ENCODE data around the gene TSPAN12. TPM values are rescaled to one million over a fixed set of nuclear protein-coding genes. Genes with fewer than 3 reads are reported as not detected.

TSPAN12 gene
- polyA plus RNA-seq, 1 donor (not counting 4 experiments of a cell fraction or from before 2014, with no cell fraction given): 0.47 TPM

DNA sequence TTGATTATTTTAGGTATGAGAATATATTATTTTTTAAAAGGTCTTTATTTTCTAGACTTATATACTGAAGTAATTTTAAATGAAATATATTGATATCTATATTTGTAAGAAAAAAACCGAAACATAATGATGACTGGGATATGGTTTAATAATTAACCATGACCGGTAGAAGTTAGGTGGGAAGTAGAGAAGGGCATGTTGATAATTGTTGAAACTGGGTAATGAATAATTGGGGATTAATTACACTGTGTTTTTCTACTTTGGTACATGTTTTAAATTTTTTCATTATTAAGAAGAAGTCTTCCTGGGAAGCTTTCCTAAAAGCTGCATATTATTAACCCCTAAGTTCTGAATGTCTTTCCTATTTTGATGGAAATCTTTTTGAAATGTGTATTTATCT is 16.3 kb downstream of the TSPAN12 start:
- DNase-seq (ENCODE audit: low read depth, low spot score): no peak
- dilution Hi-C loops (cut with MboI; ENCODE audit: extremely low pct_ligation_motif_present, low sequenced_read_pairs): no loop called here
- no peak for TF ChIP-seq CTCF (optimal IDR thresholded peaks at IDR 0.05 in 1 of 3, IDR thresholded peaks at IDR 0.05 in 1 of 3, conservative IDR thresholded peaks at IDR 0.05 in 1 of 3; ENCODE audit: extremely low read depth in 1 of 3, insufficient read depth in 2 of 3, low read length in 3 of 3)
- no peak for TF ChIP-seq EZH2 (IDR thresholded peaks at IDR 0.05; ENCODE audit: low read length)
- Histone ChIP-seq H3K9me1 (ENCODE audit: control insufficient read depth, extremely low read depth, insufficient read depth, low read length) (no peaks in the 10 kb centered on the region), H4K20me1 (ENCODE audit: control insufficient read depth, extremely low read depth, insufficient read depth, low read length) (no peaks in the 10 kb centered on the region), H2AFZ (ENCODE audit: control insufficient read depth, low read length) (no peak overlapping the region), H3K27me3 (ENCODE audit: control insufficient read depth, extremely low read depth, insufficient read depth, low read length) (no peaks in the 10 kb centered on the region), H3K4me1 (ENCODE audit: control insufficient read depth, extremely low read depth, insufficient read depth, low read length) (no peaks in the 10 kb centered on the region), H3K36me3 (ENCODE audit: control insufficient read depth in 2 of 2, extremely low read depth in 1 of 2, insufficient read depth in 2 of 2, low read length in 2 of 2) (no peaks in the 10 kb centered on the region), H3K79me2 (ENCODE audit: control insufficient read depth, insufficient read depth, low read length) (no peaks in the 10 kb centered on the region), H3K9me3 (ENCODE audit: control insufficient read depth, low read depth, low read length) (no peaks in the 10 kb centered on the region), H3K4me3 (ENCODE audit: control insufficient read depth in 2 of 3, extremely low read depth in 1 of 3, insufficient read depth in 2 of 3, low read depth in 1 of 3, low read length in 3 of 3) (no peak overlapping the region), H3K27ac (ENCODE audit: control insufficient read depth, insufficient read depth, low read length) (no peak overlapping the region), H3K4me2 (ENCODE audit: control insufficient read depth, extremely low read depth, insufficient read depth, low read depth, low read length) (no peak overlapping the region), H3K9ac (ENCODE audit: control insufficient read depth, extremely low read depth, insufficient read depth, low read length) (no peak overlapping the region)
- FAIRE-seq: no peak

DNA sequence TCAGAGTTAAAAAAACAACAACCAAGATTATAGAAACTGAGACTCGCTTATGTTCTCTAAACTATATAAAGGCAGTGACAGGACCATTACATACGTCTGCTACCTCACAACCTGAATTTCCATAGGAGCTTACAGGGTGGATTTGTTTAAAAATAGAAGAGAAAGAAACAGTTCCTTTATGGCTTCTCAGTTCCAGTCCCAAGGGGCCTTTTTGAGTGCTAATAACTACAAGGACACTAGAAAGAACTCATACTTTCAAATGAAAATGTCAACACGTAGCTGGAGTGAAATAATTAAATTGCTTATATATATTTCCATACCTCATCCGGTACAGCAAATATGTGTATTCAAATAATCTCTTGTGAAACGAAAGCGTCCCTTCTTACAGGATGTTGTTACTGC is 19.7 kb downstream of the TSPAN12 start:
- no peak for DNase-seq (ENCODE audit: low read depth, low spot score)
- no peaks in the 10 kb centered on the region for H3K36me3 ChIP-seq (ENCODE audit: control insufficient read depth in 2 of 2, extremely low read depth in 1 of 2, insufficient read depth in 2 of 2, low read length in 2 of 2)
- H3K4me3 ChIP-seq (ENCODE audit: control insufficient read depth in 2 of 3, extremely low read depth in 1 of 3, insufficient read depth in 2 of 3, low read depth in 1 of 3, low read length in 3 of 3): no peak overlapping the region
- H3K4me2 ChIP-seq (ENCODE audit: control insufficient read depth, extremely low read depth, insufficient read depth, low read depth, low read length): no peak overlapping the region
- dilution Hi-C loops (cut with MboI; ENCODE audit: extremely low pct_ligation_motif_present, low sequenced_read_pairs): no loop called here
- TF ChIP-seq EZH2 (IDR thresholded peaks at IDR 0.05; ENCODE audit: low read length) (no peak), CTCF (optimal IDR thresholded peaks at IDR 0.05 in 1 of 3, IDR thresholded peaks at IDR 0.05 in 1 of 3, conservative IDR thresholded peaks at IDR 0.05 in 1 of 3; ENCODE audit: extremely low read depth in 1 of 3, insufficient read depth in 2 of 3, low read length in 3 of 3) (no peak)
- no peak overlapping the region for H3K27ac ChIP-seq (ENCODE audit: control insufficient read depth, insufficient read depth, low read length)
- H3K4me1 ChIP-seq (ENCODE audit: control insufficient read depth, extremely low read depth, insufficient read depth, low read length): no peaks in the 10 kb centered on the region
- no peak overlapping the region for H3K9ac ChIP-seq (ENCODE audit: control insufficient read depth, extremely low read depth, insufficient read depth, low read length)
- FAIRE-seq: no peak
- no peaks in the 10 kb centered on the region for H3K9me3 ChIP-seq (ENCODE audit: control insufficient read depth, low read depth, low read length)
- no peaks in the 10 kb centered on the region for H4K20me1 ChIP-seq (ENCODE audit: control insufficient read depth, extremely low read depth, insufficient read depth, low read length)
- no peaks in the 10 kb centered on the region for H3K79me2 ChIP-seq (ENCODE audit: control insufficient read depth, insufficient read depth, low read length)
- no peak overlapping the region for H2AFZ ChIP-seq (ENCODE audit: control insufficient read depth, low read length)
- no peaks in the 10 kb centered on the region for H3K9me1 ChIP-seq (ENCODE audit: control insufficient read depth, extremely low read depth, insufficient read depth, low read length)
- no peaks in the 10 kb centered on the region for H3K27me3 ChIP-seq (ENCODE audit: control insufficient read depth, extremely low read depth, insufficient read depth, low read length)
